Brain pericyte (primary cell): ENCODE data around the gene DALRD3.

ENCODE experiments used
- DNase-seq: peaks from one replicate; pipeline ENCODE4 v3.0.0-alpha.2; 2012; ENCODE audit warnings: low read depth, low spot score

Gene DALRD3

GRCh38 chr3:49005998-49006397 lies 12.4 kb downstream of the DALRD3 start:
- no peak for DNase-seq

- no peak for DNase-seq
Observed at GRCh38 chr3:49005303-49005680, 13.1 kb downstream of the DALRD3 start.

GRCh38 chr3:49004352-49005302 lies 13.8 kb downstream of the DALRD3 start:
- DNase-seq, result no peak

- DNase-seq, result no peak
Observed at GRCh38 chr3:49001155-49001554, 17.2 kb downstream of the DALRD3 start.

DNA sequence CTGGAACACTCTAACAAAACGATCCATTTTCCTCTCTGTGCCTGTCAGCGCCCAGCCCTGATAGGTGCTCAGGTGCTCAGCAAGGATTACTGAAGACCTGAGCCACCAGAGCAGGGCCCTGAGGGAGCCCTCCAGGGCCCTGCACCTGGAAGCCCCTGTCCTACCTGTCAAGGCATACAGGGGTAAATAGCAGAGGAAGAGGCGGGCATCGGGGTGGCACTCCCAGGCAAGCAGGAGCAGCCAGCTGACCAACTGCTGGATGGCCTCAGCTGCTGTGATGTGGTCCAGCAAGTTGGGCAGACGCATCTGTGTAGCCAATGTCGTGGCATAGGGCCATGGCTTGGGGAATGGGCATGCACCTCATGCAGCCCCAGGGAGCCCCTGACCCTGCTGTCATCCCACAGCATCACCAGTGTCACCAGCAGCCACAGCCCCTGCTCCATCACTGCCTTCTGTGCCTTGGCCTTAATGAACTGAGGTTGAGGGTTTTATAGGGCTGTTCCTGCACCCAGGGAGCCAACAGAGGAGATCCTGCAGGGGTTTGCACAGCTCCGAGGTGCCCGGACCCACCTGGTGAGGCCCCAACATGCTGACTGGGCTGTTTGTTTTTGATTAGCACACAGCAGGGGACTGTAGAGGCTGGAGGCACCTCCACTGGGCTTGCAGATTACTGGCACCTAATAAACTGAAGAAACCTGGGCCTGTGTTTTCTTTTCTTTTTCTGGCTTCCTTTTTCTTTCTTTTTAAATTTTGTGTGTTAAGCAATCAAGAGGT lies 19.1 kb downstream of the DALRD3 start:
- no peak for DNase-seq

DNA sequence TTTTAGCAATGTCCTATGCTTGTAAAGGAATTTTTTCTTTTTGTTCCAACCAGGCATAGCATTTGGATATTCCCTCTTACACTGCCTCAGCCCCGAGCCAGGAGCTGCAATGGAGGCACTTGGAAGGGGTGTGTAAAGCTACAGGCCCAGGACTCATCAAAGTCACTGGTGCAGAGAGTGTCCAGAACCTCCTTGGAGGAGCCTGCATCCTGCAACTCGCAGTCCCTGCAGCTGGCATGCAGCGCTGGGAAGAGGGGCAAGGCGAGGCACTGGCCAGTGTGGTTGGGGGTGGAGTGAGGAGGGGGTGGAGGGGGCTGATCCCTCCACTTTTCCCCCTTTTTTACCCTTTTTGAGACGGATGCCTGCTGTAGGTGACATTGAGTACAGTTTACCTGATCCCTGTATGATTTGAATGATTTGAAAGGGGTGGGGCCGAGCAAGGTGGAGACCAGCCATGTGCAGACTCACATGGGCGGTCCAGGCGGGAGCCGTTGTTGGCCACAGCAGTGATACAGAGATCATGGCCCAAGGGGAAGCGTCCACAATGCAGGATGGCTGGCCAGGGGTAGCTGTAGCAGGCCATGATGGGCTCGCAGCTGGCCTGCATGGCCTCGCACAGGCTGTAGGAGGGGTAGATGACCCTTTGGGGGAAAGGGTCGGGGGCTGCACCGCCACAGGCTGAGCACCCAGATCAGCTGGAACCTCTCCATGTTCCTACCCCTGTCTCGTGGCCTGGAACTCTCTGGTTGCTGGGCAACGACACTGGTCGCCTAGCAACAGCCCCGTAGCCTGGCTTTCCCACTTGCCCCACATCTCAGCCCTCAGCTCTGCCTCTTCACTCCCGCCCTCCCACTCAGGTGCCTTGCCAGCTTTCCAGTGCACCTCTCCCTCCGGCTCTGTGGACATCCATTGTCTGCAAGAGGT lies 20.4 kb downstream of the DALRD3 start:
- no peak for DNase-seq

GRCh38 chr3:48997102-48997635 lies 21.2 kb downstream of the DALRD3 start:
- no peak for DNase-seq

DNA sequence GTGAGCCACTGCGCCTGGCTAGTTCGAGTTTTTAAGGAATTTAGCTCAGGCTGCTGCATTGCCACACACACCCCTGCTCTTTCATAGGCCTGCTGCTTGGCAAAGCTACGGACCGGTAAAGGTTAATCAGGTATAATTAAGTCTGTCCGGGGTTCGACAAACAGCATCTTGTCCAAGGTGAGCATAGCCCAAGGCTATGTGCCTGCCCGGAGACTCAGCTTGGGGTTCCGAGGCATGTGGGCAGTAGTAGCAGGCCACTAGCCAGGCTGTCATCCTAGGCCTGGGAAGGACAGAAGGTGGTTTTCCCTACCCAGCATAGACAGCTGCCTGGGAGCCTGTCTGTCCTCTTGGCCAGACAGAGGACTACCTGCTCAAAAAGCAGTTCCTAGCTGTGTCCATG lies 21.7 kb downstream of the DALRD3 start:
- no peak for DNase-seq

GRCh38 chr3:48993834-48994233 lies 24.5 kb downstream of the DALRD3 start:
- no peak for DNase-seq

GRCh38 chr3:48991851-48992545 lies 26.4 kb downstream of the DALRD3 start:
- DNase-seq, result no peak

GRCh38 chr3:48990636-48991469 lies 27.5 kb downstream of the DALRD3 start:
- DNase-seq, result no peak

DNA sequence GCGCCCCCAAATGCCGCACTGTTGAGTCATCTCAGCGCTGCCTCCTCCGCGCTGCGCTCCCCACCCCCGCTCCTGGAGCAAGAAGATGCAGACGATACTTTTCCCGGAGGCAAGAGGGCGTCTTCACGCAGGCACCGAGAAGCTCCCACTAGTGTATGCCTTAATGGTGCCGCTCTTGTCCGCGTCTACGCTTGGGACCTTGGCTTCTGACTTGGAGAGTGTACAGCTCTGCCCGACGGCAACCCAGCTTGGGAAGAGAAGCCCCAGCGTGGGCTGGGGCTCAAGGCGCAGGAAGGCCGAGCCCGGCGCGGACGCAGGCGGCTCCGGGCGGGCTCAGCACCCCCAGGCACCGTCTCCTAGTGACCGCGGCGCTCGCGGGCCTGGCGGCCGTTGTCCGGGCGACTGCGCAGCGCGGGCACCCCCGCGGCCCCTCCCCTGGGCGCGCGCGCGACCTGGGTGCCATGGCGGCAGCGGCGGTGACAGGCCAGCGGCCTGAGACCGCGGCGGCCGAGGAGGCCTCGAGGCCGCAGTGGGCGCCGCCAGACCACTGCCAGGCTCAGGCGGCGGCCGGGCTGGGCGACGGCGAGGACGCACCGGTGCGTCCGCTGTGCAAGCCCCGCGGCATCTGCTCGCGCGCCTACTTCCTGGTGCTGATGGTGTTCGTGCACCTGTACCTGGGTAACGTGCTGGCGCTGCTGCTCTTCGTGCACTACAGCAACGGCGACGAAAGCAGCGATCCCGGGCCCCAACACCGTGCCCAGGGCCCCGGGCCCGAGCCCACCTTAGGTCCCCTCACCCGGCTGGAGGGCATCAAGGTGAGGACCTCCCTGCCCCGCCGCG lies 28.4 kb downstream of the DALRD3 start, which contains the start of gene P4HTM:
TSS of gene P4HTM (plus strand) at position 446 of the 840 bp plus-strand sequence. CDS start at position 462, 16 bp downstream.
- DNase-seq, result peak; percentile 78

GRCh38 chr3:48989126-48989795 lies 29.1 kb downstream of the DALRD3 start:
- no peak for DNase-seq

DNA sequence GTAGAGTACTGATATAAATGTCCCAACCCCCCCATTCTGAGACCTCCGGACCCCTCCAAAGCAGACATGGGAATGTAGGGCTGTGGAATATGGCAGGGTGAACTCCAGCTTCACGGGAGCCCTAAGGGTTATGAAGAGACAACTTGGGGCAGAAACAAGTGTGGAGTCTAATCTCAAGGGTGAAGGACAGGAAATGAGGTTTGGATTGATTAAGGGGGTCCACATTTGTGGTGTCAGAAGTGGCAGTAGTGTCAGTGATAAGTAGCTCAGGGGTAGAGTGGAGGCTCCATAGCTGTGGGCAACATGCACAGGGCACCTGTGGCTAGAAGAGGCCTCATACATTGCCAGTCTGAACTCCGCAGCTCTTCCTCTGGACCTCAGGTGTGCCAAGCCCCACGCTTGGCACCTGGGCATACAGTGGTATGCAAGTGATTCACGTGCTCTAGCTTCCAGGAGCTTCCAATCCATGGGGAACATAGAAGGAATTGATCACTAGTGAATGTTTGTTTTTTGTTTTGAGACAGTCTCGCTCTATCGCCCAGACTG lies 32.5 kb downstream of the DALRD3 start:
- DNase-seq, result no peak

DNA sequence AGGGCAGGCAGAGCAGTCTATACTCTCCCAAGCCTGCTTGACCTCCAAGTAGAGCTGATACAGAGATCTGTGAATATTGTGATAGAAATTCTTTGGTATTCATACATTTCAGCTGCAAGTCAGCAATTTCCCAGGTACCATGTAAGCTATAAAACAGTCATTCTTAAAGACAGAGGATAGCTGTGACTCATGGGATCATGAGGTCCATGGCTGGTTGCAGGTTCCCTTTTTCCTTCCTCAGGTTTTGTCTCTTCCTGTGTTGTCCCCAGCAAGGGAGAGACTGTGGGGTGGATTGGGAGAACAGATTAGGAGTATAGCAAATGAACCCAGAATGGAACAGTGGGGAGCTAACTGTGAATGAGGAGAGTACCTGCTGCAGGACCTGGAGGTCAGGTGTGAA lies 33.7 kb downstream of the DALRD3 start:
- DNase-seq, result no peak

DNA sequence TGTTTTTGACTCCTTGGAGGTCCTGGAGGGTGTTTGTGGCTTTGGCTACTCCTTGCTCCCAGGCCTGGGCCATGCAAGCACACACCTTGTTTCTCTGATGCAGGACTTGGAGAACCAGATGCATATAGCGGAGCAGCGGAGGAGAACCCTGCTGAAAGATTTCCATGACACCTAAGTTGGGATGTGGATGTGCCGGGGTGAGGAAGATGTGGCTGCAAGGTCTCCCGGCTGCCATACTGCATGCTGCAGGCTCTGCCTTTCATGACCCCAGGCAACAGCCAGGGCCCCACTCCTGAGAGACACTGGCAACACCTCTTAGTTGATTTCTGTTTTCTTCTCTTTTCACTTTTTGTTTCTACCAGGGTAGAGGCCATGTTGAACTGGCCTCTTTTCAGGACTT lies 35.3 kb downstream of the DALRD3 start:
- no peak for DNase-seq

DNA sequence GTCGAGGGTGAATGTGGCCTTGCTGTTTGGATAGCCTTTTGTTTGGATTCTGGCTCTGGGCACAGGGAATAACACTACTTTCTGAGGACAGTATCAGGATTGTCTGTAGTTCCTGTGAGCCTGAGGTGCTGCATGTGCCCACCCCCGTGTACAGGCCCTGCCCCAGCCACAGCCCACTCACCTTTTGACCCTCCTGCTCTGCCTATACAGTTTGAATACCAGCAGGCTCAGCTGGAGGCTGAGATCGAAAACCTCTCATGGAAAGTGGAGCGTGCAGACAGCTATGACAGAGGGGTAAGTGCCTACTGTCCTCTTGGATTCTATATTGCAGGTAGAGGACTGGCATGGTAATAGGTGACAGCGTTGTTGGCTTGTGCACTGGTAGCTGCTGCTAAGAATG lies 35.7 kb downstream of the DALRD3 start:
- no peak for DNase-seq

DNA sequence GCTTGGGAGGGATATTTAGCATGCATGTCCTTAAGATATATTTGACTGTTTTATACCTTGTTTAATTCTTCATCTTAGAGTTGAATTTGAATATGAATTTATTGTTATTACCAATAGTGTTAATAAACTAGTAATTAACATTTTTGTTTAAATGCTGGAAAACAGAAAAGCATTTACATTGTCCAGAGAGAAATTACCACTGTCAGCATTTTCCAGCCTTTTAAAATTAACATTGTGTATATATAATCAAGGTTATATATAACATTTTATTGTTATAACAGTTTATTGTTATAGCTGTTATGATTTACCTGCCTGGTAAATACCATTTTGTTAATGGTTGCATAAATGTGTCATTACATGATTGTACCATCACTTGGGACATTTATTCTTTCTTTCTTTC lies 36.4 kb downstream of the DALRD3 start:
- DNase-seq, result no peak
